Adipose tissue (tissue), 3 donors: ENCODE data around the gene EIF2AK3. TPM values are rescaled to one million over a fixed set of nuclear protein-coding genes. Genes with fewer than 3 reads are reported as not detected.
"Not testable (repeated sequence)": the region's sequence is repeated elsewhere in the genome, so short reads cannot be mapped to it uniquely, and the experiment has no call there.

Source experiments
- H3K27ac ChIP-seq: one replicate; pipeline ENCODE4 v1.5.1; 2013; ENCODE audit warnings: low read depth, low read length
- WGBS, 3 donors: extraction: QIAGEN DNeasy Blood & Tissue Kit; methylation state at CpG; one replicate each; pipeline ENCODE4 v1.1.7; 2013; 5-methylcytosine and 5-hydroxymethylcytosine counted together
- polyA plus RNA-seq, 3 donors: library from polyadenylated mRNA; stranded (reverse); fragments of 200-250 nt; gene quantifications; one replicate each; pipeline ENCODE4 v1.2.3, GENCODE V29; 2013
- donor health status: healthy with polysubstance abuse.
- donor health status: Bipolar disorder and iron deficiency.
- donor health status: healthy.

The EIF2AK3 gene
- polyA plus RNA-seq: 10 to 100 TPM in 1 of 3 donors, 1 to 10 TPM in 2; 6.1 to 19.8 (median 9.4) TPM

DNA sequence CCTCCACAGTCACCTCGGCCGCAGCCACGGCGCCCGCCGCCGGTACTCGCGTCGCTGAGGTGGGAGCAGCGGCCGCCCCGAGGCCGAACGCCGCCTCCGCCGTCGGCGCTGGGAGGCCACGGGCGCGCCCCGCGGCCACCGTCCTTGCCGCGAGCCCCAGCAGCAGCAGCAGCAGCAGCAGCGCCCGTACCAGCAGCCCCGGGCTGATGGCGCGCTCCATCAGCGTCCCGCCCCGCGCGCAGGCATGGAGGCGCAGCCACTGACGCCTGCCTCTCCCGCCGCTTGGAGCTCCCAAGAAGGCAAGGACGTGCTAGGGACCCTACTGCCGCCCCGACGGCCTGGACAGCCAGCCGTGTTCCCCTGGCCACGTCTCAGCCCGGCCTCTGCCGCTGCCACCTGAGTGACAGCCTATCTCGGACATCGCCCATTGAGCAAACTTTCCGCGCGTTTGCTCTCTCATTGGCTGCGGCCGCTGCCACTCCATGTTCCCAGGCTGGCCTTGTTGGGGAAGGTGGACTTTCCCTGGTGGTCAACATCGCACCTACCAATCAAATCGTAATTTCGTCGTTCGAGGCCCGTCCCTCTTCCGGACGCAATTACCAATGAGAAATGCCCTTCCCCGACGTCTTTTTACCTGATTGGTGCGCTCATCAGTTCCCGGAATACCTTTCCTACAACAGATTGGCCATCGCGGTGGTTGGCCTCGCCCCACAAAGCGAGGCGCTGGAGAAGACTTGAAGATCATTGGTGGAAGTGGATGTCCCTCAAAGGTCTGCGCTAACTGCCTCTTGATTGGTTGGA is at the start of gene EIF2AK3:
TSS of gene EIF2AK3 (minus strand) at position 410 of the 801 bp plus-strand sequence. CDS start at position 220, 190 bp downstream.
- 0 to 1% (median 1%) methylated on average over 59 to 75 of the region's 75 CpGs for WGBS, 3 donors
- peak within 1 kb of the TSS; percentile 93 for H3K27ac ChIP-seq

DNA sequence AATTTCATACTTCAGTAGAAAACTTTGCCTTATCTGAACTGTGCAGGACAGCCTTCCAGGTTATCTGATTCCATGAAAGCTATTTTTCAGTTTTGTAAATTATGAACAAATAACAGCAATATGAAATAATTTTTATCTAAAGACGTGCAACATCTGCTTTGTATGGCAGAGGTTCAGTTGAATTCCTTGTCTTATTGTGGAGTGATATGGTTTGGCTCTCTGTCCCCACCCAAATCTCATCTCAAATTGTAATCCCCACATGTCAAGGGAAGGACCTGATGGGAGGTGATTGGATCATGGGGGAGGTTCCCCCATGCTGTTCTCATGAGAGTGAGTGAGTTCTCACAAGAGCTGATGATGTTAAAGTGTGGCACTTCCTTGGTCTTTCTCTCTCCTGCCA is 46.1 kb upstream of the EIF2AK3 start:
- no peak overlapping the region for H3K27ac ChIP-seq
- 53 to 69% (median 59%) methylated on average over 1 of the region's 1 CpG for WGBS, 3 donors

DNA sequence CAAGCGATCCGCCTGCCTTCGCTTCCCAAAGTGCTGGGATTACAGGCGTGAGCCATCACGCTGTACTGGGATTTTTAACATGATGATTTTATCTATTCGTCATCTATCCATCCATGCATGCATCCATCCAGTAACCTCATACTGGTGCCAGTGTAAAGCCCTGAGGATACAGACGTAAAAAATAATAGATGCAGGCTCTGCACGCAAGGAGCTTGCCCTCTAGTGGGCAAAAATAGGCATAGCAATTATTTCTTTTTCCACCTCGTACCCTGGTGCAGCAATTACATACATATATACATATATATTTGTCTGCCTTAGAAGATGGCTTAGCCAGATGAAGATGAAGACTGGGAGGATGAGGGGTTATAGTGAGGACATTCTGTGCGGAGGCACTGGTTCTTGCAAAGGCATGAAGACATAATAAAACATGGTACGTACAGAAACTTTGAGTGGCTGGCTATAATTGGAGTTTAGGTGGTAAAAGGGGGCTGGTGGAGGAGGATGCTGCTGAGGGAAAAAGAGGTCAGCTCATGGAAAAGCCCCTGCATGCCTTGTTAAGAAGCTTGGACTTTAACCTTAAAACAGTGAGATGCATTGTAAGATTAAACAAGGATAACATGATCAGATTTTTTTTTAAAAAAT is 44.6 kb upstream of the EIF2AK3 start:
- 46 to 48% (median 47%) methylated on average over 11 of the region's 11 CpGs for WGBS, 3 donors
- no peak overlapping the region for H3K27ac ChIP-seq

DNA sequence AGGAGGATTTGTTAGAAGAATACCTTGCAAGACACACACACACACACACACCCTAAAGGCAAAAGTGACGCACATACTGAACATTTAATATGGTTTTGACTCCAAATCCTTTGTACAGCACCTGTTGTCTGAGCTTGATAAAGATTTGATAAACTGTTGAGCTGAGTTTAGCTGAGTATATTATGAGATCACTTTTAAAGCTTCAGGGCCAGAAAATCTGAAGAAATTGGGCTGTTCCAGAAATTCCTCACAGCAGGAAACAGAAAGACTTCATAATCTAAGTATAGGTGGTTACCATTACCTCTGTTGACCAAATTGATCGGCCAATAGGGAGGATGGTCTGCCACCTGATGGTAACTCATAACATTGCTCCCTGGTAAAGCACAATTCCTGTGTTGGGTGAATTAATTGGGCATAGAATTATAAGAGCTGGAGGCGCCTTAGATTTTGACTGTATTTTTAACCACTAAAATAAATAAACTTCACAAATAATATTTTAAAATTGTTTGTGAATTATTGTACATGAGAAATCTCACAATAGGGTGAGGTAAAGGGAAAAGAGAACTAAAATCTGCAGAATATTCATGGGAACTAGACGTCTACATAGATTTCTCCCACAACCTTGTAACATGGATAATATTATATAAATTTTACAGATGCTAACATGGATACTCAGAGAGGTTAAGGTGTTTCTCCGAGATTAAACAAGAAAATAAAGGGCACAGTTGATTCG is 42.4 kb upstream of the EIF2AK3 start:
- WGBS, 3 donors: 63 to 73% (median 65%) methylated on average over 6 of the region's 6 CpGs
- no peak overlapping the region for H3K27ac ChIP-seq

DNA sequence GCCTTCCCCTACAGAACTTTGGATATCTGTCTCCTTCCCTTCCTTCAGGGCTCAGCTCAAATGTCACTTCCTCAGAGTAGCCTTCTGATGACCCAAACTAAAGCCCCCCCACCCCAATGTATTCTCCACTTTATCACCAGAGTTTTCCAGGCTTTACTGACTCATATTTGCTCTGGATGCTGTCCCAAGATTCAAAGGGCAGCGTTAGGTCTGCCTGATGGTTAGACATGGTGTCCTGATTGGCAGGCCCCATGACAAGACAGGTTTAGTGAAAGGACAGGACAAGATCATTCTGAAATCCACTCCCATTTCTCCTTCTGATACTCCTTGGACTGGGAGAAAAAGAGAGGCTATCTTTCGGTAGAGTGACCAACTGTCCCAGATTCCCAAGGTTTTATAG is 41.6 kb upstream of the EIF2AK3 start:
- 75 to 94% (median 91%) methylated on average over 2 of the region's 2 CpGs for WGBS, 3 donors
- H3K27ac ChIP-seq: no peak overlapping the region

DNA sequence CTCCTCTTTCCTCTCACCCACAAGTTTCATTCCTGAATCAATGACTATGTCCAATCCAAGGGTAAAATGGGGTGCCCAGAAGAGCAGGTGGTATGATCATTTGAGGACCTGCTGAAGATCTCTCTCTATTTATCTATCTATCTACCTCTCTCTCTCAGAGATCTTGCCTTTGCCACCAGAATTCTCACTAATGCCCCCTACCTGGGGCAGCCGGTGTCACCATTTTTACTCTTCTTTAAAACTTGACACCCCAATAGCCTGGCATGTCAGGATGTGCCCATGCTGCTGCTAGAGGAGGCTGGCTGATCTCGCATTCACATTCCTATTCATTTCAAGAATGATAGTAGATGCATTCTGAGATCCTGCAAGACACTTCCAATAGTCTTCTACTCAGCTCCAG is 40.0 kb upstream of the EIF2AK3 start:
- no peak overlapping the region for H3K27ac ChIP-seq
- WGBS, 3 donors: 90 to 98% (median 91%) methylated on average over 2 of the region's 2 CpGs

DNA sequence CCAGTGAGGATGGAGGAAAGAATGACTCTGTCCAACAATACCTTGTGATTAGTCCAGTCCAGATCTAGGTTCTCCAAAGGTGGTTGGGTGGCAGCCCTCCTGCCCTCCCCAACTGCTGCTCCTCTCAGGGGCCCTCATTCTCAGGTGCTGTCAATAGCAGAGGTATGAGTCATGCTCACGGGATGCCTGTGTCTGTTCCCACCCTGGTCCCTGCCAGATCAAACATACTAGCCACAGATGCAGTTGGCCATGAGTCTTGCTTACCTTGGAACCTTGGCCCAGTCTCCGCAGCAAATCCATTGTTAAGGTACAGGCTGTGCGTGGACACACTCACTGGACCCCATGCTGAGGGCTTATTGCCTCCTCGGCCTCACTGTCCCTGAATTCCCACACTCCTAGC is 39.3 kb upstream of the EIF2AK3 start:
- H3K27ac ChIP-seq: no peak overlapping the region
- WGBS, 3 donors: 43 to 92% (median 82%) methylated on average over 4 of the region's 4 CpGs

DNA sequence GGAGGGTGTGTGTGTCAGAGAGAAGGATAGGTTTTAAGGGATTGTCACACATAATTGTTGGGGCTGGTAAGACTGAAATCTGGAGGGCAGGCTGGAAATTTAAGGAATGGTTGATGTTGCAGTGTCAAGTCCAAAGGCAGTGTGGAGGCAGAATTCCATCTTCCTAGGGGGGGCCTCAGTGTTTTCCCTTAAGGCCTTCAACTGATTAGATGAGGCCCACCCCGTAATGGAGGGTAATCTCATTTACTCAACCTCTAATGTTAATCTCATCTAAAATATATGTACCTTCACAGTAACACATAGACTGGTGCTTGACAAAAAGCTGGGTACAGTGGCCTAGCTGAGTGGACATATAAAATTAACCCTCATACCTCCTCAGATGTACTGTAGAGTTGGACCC is 33.4 kb upstream of the EIF2AK3 start:
- no peak overlapping the region for H3K27ac ChIP-seq
- 93 to 100% (median 95%) methylated on average over 1 of the region's 1 CpG for WGBS, 3 donors

DNA sequence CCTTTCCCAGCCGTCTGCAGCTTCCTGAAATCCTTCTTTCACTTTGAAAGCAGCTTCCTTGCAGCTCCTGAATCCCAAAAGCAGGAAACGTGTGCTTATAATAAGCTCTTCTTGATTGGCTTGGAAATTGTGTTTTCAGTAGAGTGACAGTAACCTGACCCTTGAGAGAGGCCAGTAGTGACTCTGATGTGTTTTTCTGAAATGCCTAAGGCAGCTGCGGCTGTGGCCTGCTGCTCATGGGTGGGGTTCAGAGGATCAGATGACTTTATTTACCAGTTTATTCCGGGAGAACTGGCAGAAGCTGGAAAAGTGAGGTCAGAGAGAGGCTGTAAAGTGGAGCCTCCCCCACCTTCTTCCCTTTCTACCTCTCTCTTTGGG is 32.3 kb upstream of the EIF2AK3 start:
- H3K27ac ChIP-seq: no peak overlapping the region
- 33 to 57% (median 45%) methylated on average over 4 of the region's 4 CpGs for WGBS, 3 donors

DNA sequence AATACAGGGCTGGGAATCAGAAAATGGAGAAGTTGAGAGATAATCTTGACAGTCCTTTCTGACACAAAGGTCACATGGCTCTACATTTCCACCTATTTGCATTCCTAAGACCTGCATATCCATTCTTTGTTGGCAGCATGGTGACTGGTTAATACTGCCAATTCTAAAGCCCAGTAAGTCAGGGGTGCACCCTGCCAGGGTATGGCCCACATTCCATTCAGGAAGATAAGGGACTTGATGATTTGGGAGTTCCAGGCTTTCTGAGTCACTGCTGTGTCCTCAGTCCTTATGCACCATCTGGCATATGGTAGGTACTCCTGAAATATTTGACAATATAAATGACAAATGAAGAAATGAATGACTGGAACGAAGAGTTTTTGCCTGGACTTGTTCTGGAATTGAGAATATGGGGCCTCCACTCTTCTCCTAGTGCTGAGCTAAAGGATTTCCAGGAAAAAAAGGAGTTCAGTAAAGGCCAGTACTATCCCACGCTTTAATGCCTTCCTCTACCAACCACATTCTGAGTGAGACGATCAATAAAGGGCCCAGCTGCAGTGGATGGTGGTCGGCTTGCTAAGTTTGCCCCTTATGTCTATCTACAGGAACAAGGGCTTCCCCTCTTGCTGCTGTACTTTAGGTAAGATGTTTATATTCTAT is 31.7 kb upstream of the EIF2AK3 start:
- no peak overlapping the region for H3K27ac ChIP-seq
- WGBS, 3 donors: 58 to 80% (median 66%) methylated on average over 4 of the region's 4 CpGs

DNA sequence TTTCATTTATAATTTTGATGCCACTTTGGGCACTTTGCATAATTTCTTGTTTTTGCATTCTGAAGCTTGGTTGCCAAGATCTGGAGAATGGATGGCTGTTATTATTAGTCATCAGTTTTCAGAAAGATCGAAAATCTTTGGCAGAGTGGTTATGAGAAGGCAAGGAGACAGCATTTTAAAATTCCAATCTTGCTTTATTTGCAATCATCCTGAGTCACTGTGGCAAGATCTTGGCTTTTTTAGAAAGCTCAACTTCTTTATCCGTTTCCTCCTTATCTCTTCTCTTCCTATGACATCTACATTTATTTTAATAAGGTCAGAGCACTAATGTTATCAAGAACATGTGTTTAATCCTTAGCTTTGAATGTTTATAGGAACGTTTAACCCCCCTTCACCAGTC is 31.1 kb upstream of the EIF2AK3 start:
- 48 to 56% (median 54%) methylated on average over 3 of the region's 3 CpGs for WGBS, 3 donors
- no peak overlapping the region for H3K27ac ChIP-seq

DNA sequence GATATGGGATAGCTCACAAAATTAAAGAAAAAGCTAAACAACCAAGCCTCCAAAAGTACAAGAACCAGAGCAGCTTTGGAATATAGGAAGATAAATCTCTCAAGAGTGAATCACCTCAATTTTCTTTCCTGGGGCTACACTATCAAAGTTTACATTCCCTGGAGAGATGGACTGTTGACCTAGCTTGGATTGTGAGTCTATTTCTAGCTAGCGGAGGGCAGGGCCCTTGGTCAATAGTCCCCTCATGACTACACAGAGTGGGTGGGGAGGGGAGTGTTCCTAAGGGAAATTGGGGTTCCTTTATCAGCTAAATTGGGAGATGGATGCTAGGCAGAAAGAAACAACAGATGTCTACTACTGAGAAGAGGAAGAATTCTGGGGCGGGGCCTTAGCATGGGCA is 29.9 kb upstream of the EIF2AK3 start:
- 92 to 97% (median 93%) methylated on average over 2 of the region's 2 CpGs for WGBS, 3 donors

DNA sequence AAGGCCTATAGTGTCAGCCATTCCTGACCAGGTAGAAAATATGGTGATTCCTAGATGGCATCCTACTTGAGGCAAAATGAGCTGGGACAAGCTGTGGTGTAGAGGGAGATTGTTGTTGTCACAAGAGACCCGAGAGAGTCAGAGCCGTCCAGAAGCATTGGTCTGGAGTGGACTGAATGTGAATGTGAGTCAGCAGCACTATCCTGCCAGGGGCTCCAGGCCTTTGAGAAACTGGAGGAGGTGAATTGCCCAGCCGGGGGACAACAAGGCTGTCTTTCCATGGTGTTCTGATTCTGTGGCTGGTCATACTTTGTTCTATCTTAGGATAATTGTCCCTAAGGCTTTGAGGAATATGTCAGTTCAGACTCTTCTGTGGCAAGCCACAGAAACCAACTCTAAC is 29.4 kb upstream of the EIF2AK3 start:
- 75 to 90% (median 82%) methylated on average over 3 of the region's 3 CpGs for WGBS, 3 donors
- H3K27ac ChIP-seq: no peak overlapping the region

More for the DNA sequence above, 29.9 kb upstream of the EIF2AK3 start:
- no peak overlapping the region for H3K27ac ChIP-seq

DNA sequence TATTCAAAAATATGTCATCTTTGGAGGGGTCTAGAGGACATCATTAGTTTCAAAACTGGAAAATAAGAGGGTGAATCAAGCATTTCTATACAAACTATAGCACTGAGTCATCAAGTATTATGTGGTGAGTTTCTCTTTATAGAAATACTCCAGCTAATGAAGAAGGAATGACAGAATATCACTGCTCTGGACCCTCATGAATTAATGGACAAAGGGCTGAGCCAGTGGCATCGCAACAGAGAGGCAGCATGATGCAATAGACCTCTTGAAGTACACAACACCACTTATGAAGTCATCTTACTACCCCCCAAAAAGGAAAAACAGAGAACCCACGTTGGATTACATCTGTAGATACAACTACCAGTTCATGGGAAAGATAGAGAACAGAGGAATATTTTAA is 27.4 kb upstream of the EIF2AK3 start:
- no peak overlapping the region for H3K27ac ChIP-seq
- WGBS, 3 donors: 71 to 76% (median 72%) methylated on average over 2 of the region's 2 CpGs

DNA sequence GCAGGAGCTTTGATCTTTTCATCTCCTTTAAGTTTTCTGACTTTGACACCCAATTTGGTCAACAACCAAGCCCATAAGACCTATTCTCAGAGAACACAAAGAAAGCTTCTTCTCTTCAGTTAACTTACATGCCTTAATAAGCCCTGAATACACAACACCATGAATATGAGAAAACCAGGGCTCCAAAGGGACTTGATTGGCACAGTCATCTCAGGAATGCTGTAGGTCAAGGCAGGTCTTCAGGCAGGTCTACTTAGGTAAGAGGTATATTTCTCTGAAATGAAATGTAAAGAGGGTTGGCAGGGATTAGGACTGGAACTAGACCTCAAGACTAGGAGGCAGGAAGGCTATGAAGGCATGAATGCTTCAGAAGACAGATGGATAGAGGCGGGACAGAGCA is 24.4 kb upstream of the EIF2AK3 start:
- WGBS, 3 donors: 81 to 100% (median 84%) methylated on average over 1 of the region's 1 CpG
- H3K27ac ChIP-seq: no peak overlapping the region

DNA sequence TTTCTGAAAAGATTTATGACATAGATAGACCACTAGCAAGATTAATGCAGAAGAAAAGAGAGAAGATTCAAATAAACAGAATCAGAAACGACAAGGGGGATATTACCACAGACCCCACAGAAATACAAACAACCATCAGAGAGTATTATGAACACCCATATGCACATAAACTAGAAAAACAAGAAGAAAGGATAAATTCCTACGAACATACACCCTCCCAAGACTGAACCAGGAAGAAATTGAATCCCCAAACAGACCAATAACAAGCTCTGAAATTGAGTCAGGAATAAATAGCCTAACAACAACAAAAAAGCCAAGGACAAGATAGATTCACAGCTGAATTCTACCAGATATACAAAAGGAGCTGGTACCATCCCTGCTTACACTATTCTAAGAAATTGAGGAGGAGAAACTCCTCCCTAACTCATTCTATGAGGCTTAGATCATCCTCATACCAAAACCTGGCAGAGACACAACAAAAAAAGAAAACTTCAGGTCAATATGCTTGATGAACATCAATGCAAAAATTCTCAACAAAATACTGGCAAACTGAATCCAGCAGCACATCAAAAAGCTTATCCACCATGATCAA is 18.1 kb upstream of the EIF2AK3 start:
- 66 to 83% (median 83%) methylated on average over 2 of the region's 2 CpGs for WGBS, 3 donors
- H3K27ac ChIP-seq: not testable (repeated sequence)

DNA sequence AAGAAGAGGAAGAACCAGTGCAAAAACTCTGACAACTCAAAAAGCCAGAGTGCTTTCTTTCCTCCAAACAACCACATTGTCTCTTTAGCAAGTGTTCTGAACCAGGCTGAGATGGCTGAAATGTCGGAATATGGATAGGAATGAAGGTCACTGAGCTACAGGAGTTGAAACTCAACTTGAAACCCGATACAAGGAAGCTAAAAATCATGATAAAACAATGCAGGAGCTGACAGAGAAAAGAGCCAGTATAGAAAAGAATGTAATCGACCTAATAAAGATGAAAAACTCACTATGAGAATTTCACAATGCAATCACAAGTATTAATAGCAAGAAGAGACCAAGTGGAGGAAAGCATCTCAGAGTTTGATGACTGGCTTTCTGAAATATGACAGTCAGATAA is 15.0 kb upstream of the EIF2AK3 start:
- 35 to 72% (median 64%) methylated on average over 3 of the region's 3 CpGs for WGBS, 3 donors
- H3K27ac ChIP-seq: no peak overlapping the region

DNA sequence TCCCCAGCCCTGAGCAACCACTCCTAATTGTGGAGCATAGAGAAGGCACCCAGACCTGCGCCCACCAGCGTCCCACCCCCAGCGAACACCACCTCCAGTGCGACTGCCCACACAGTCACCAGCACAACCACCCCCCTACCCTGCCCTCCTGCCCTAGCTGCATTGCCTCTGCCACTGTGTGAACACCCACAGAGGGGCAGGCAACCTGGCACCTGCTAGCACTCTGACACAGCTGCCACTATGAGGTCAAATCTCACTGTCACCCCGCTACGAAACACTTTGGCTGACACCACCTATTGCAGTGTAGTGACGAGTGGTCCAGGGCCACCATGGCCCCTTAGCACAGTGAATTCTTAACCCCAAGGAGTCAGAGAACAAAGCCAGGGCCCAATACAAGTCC is 14.1 kb upstream of the EIF2AK3 start:
- 89 to 97% (median 96%) methylated on average over 7 of the region's 7 CpGs for WGBS, 3 donors
- no peak overlapping the region for H3K27ac ChIP-seq
